K562 (cell line): Measurements from ENCODE around the gene EPHB6.

ENCODE experiments used
- CUX1 ChIP-seq: fragments of 200-800 bp; sonication (Bioruptor generic); IDR thresholded peaks from 2 replicates; pipeline ENCODE4 v1.6.1; 2016; ENCODE audit warnings: missing genetic modification characterization, missing compliant biosample characterization
- DPF2 ChIP-seq: fragments of 450-650 bp; IDR thresholded peaks from 2 replicates; pipeline ENCODE4 v1.6.1; 2016
- ELF4 ChIP-seq: fragments of 450-650 bp; formaldehyde crosslinking; IDR thresholded peaks from 2 replicates; pipeline ENCODE4 v1.4.0; 2022; ENCODE audit warnings: missing genetic modification characterization
- KLF6 ChIP-seq: fragments of 250-450 bp; sonication (Bioruptor Pico); IDR thresholded peaks from 2 replicates; pipeline ENCODE4 v1.4.0; 2020; ENCODE audit warnings: mild to moderate bottlenecking, moderate library complexity, borderline replicate concordance
- ZNF589 ChIP-seq: fragments of 200-800 bp; sonication (Bioruptor generic); IDR thresholded peaks from 2 replicates; pipeline ENCODE4 v1.6.1; 2016; ENCODE audit warnings: low read depth, missing genetic modification characterization, missing compliant biosample characterization
- TF ChIP-seq, protein P1 (sequence below), 3 experiments: IDR thresholded peaks in 2 of 3; conservative IDR thresholded peaks in 1 of 3; 2 replicates each; pipeline ENCODE4 v1.5.1; 2011 to 2012; ENCODE audit warnings: low read length in 3 of 3, mild to moderate bottlenecking in 3 of 3, control low read depth in 2 of 3, improper control_type of control experiment in 1 of 3, inconsistent platforms in 1 of 3, low read depth in 1 of 3, mixed read lengths in 1 of 3, moderate library complexity in 1 of 3; ENCODE audit not compliant: insufficient read depth in 2 of 3

DNA sequence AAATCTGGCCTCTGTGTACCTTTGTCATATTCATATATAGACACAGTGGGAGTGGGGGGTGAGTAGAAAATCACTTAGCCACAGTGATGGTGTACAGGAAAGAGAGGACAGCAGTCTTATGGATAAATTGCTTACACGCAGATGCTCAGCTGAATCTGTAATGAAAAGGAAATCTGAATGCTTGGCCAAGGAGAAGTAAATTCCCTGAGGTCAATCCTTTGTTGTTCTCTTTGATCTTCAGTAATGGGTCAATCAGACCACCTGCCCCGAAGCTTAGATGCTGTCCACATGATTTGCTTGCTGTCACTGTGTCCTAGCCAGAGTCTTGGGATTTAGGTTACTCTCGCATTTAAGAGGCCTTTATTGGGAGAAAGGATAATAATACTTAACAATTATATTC, 18.4 kb upstream of the EPHB6 start:
- TF ChIP-seq DPF2 (no peak), KLF6 (CRISPR knock-in tag) (no peak), CUX1 (CRISPR knock-in tag) (no peak), ELF4 (CRISPR knock-in tag) (no peak), ZNF589 (CRISPR knock-in tag) (no peak)
- TF ChIP-seq, protein P1, sequence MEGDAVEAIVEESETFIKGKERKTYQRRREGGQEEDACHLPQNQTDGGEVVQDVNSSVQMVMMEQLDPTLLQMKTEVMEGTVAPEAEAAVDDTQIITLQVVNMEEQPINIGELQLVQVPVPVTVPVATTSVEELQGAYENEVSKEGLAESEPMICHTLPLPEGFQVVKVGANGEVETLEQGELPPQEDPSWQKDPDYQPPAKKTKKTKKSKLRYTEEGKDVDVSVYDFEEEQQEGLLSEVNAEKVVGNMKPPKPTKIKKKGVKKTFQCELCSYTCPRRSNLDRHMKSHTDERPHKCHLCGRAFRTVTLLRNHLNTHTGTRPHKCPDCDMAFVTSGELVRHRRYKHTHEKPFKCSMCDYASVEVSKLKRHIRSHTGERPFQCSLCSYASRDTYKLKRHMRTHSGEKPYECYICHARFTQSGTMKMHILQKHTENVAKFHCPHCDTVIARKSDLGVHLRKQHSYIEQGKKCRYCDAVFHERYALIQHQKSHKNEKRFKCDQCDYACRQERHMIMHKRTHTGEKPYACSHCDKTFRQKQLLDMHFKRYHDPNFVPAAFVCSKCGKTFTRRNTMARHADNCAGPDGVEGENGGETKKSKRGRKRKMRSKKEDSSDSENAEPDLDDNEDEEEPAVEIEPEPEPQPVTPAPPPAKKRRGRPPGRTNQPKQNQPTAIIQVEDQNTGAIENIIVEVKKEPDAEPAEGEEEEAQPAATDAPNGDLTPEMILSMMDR (IDR thresholded peaks at IDR 0.05 in 2 of 3, conservative IDR thresholded peaks at IDR 0.05 in 1 of 3; ENCODE audit: insufficient read depth in 2 of 3, low read depth in 1 of 3, low read length in 3 of 3), result no peak
